CD4-positive, alpha-beta memory T cell (primary cell): Measurements from ENCODE around the gene ADCY3. TPM values are rescaled to one million over a fixed set of nuclear protein-coding genes. Genes with fewer than 3 reads are reported as not detected.

Source experiments
- CTCF ChIA-PET: fragments of 350-600 bp; sonication (Branson Sonifier 250); formaldehyde crosslinking; loops from one replicate; lab custom pipeline; 2021; ENCODE audit warnings: inconsistent platforms; ENCODE audit not compliant: partially characterized antibody; lab: Charles Lee
- POLR2A ChIA-PET: fragments of 350-600 bp; sonication (Branson Sonifier 250); formaldehyde crosslinking; loops from one replicate; lab custom pipeline; 2021; ENCODE audit not compliant: partially characterized antibody; lab: Charles Lee
- DNase-seq, 5 donors: peaks; one replicate each; pipeline versions ENCODE4 v3.0.0 to v3.0.0-alpha.2; 2020 to 2022; ENCODE audit warnings: mixed read lengths in 1 of 5
- H3K27ac ChIP-seq: one replicate; pipeline ENCODE4 v1.7.0; 2013; ENCODE audit warnings: low read depth, low read length
- H3K27me3 ChIP-seq: 2 replicates; pipeline ENCODE4 v1.7.0; 2013; ENCODE audit warnings: mild to moderate bottlenecking, low read length, moderate library complexity; ENCODE audit not compliant: insufficient read depth
- H3K36me3 ChIP-seq: 2 replicates; pipeline ENCODE4 v1.7.0; 2013; ENCODE audit warnings: mild to moderate bottlenecking, low read length, moderate library complexity; ENCODE audit not compliant: insufficient read depth
- H3K4me1 ChIP-seq: 2 replicates; pipeline ENCODE4 v1.7.0; 2013; ENCODE audit warnings: mild to moderate bottlenecking, low read length, moderate library complexity; ENCODE audit not compliant: insufficient read depth
- H3K4me3 ChIP-seq, 2 donors: one replicate each; pipeline ENCODE4 v1.7.0; 2013; ENCODE audit warnings: low read length in 2 of 2, mild to moderate bottlenecking in 1 of 2
- H3K9me3 ChIP-seq, 2 donors: one replicate each; pipeline ENCODE4 v1.7.0; 2013; ENCODE audit warnings: low read length in 2 of 2, control low read depth in 1 of 2; ENCODE audit not compliant: control insufficient read depth in 1 of 2
- H3K27ac Mint-ChIP-seq, 7 donors: one replicate each; pipeline ENCODE4 v1.8.0; 2020 to 2021; ENCODE audit warnings: mixed read lengths in 7 of 7, mild to moderate bottlenecking in 6 of 7, inconsistent platforms in 3 of 7, moderate library complexity in 3 of 7
- H3K27me3 Mint-ChIP-seq, 2 donors: one replicate each; pipeline ENCODE4 v1.8.0; 2020 to 2021; ENCODE audit warnings: mixed read lengths in 2 of 2
- H3K36me3 Mint-ChIP-seq, 2 donors: one replicate each; pipeline ENCODE4 v1.8.0; 2020 to 2021; ENCODE audit warnings: mixed read lengths in 2 of 2, inconsistent platforms in 1 of 2, mild to moderate bottlenecking in 1 of 2
- H3K4me1 Mint-ChIP-seq, 4 donors: one replicate each; pipeline ENCODE4 v1.8.0; 2020 to 2021; ENCODE audit warnings: mixed read lengths in 4 of 4, mild to moderate bottlenecking in 1 of 4
- H3K4me3 Mint-ChIP-seq, 8 donors: one replicate each; pipeline ENCODE4 v1.8.0; 2020 to 2021; ENCODE audit warnings: mixed read lengths in 8 of 8, mild to moderate bottlenecking in 7 of 8, moderate library complexity in 6 of 8, inconsistent platforms in 3 of 8
- H3K9me3 Mint-ChIP-seq, 8 donors: one replicate each; pipeline ENCODE4 v1.8.0; 2020 to 2021; ENCODE audit warnings: mixed read lengths in 8 of 8, mild to moderate bottlenecking in 5 of 8, inconsistent platforms in 3 of 8, moderate library complexity in 1 of 8
- intact Hi-C: fragments of 100-400 bp; cut with micrococcal nuclease; formaldehyde crosslinking; loops from one replicate; pipeline ENCODE4 v1.15.1; 2023
- polyA plus RNA-seq, 2 donors: library from polyadenylated mRNA; unstranded; fragments of 300-500 nt; fragmentation: Illumina TruSeq; gene quantifications; one replicate each; pipeline ENCODE4 v1.2.3, GENCODE V29; 2021
- total RNA-seq, 2 experiments: library from RNA; stranded (reverse); gene quantifications; one replicate each; pipeline ENCODE4 v1.2.3, GENCODE V29; 2021

Gene ADCY3
- total and polyA plus RNA-seq, 4 experiments from 2014 or later: 9.2 to 15.0 (median 14.8) TPM

- CTCF ChIA-PET: interaction anchor here (0.7 to 1.5 kb wide), 3 partner anchors 36 to 530 kb away, joined by 3 to 4 read pairs (median 4); no protein-coding TSS in a partner anchor
These were observed 19.3 kb upstream of the ADCY3 start for GRCh38 chr2:24939353-24939752.

GRCh38 chr2:24937236-24937635 is 17.2 kb upstream of the ADCY3 start:
- Mint-ChIP-seq H3K27ac (no peak overlapping the region), H3K4me1 (no peaks in the 10 kb centered on the region), H3K4me3 (no peak overlapping the region), H3K9me3 (no peaks in the 10 kb centered on the region), H3K27me3 (no peaks in the 10 kb centered on the region), H3K36me3 (no peaks in the 10 kb centered on the region)
- DNase-seq: no peak
- no peaks in the 10 kb centered on the region for H3K9me3 ChIP-seq
- H3K36me3 ChIP-seq: no peaks in the 10 kb centered on the region
- intact Hi-C loops: no loop called here
- POLR2A ChIA-PET: interaction anchor here (0.7 kb wide), 1 partner anchor 11 kb away, joined by 3 read pairs; no protein-coding TSS in a partner anchor
- no peaks in the 10 kb centered on the region for H3K4me1 ChIP-seq
- H3K4me3 ChIP-seq: no peak overlapping the region
- H3K27me3 ChIP-seq: no peaks in the 10 kb centered on the region
- H3K27ac ChIP-seq: no peak overlapping the region
- CTCF ChIA-PET: no interaction called here

More at GRCh38 chr2:24939353-24939752, 19.3 kb upstream of the ADCY3 start:
- Histone ChIP-seq H3K27me3 (no peaks in the 10 kb centered on the region), H3K4me1 (no peaks in the 10 kb centered on the region), H3K27ac (no peak overlapping the region), H3K36me3 (no peaks in the 10 kb centered on the region), H3K9me3 (no peaks in the 10 kb centered on the region), H3K4me3 (no peak overlapping the region)
- H3K4me1 Mint-ChIP-seq: no peaks in the 10 kb centered on the region
- H3K27ac Mint-ChIP-seq: no peak overlapping the region
- POLR2A ChIA-PET: interaction anchor here (0.6 kb wide), 1 partner anchor 77 kb away, joined by 4 read pairs; no protein-coding TSS in a partner anchor
- intact Hi-C loops: no loop called here
- no peak for DNase-seq
- no peaks in the 10 kb centered on the region for H3K27me3 Mint-ChIP-seq
- H3K4me3 Mint-ChIP-seq: no peak overlapping the region
- H3K9me3 Mint-ChIP-seq: no peaks in the 10 kb centered on the region
- no peaks in the 10 kb centered on the region for H3K36me3 Mint-ChIP-seq

GRCh38 chr2:24935145-24935544 is 15.1 kb upstream of the ADCY3 start:
- Histone ChIP-seq H3K9me3 (no peaks in the 10 kb centered on the region), H3K27me3 (no peaks in the 10 kb centered on the region), H3K4me3 (no peak overlapping the region), H3K36me3 (no peaks in the 10 kb centered on the region), H3K27ac (no peak overlapping the region), H3K4me1 (no peaks in the 10 kb centered on the region)
- no peak for DNase-seq
- intact Hi-C loops: no loop called here
- no peaks in the 10 kb centered on the region for H3K36me3 Mint-ChIP-seq
- H3K4me1 Mint-ChIP-seq: no peaks in the 10 kb centered on the region
- ChIA-PET POLR2A (interaction anchor here (1.3 kb wide), 1 partner anchor 574 kb away, joined by 3 read pairs; the partner anchor contains the start of gene ITSN2), CTCF (no interaction called here)
- no peak overlapping the region for H3K27ac Mint-ChIP-seq
- no peak overlapping the region for H3K4me3 Mint-ChIP-seq
- H3K9me3 Mint-ChIP-seq: no peaks in the 10 kb centered on the region
- H3K27me3 Mint-ChIP-seq: no peaks in the 10 kb centered on the region

GRCh38 chr2:24932715-24933114 is 12.7 kb upstream of the ADCY3 start:
- Mint-ChIP-seq H3K4me1 (peaks cover 0 to 5% (median 0%) of the 10 kb centered on the region in 4 donors), H3K9me3 (no peaks in the 10 kb centered on the region), H3K4me3 (no peak overlapping the region), H3K27ac (no peak overlapping the region), H3K36me3 (no peaks in the 10 kb centered on the region), H3K27me3 (no peaks in the 10 kb centered on the region)
- CTCF ChIA-PET: no interaction called here
- Histone ChIP-seq H3K27ac (no peak overlapping the region), H3K36me3 (no peaks in the 10 kb centered on the region), H3K27me3 (no peaks in the 10 kb centered on the region), H3K4me3 (no peak overlapping the region), H3K4me1 (no peaks in the 10 kb centered on the region), H3K9me3 (no peaks in the 10 kb centered on the region)
- POLR2A ChIA-PET: no interaction called here
- DNase-seq: no peak
- intact Hi-C loops: no loop called here

- CTCF ChIA-PET: no interaction called here
- intact Hi-C loops: no loop called here
These were observed 10.7 kb upstream of the ADCY3 start for GRCh38 chr2:24930768-24931167.

GRCh38 chr2:24929230-24929629 is 9.2 kb upstream of the ADCY3 start:
- ChIA-PET CTCF (interaction anchor here (0.7 kb wide), 1 partner anchor 46 kb away, joined by 3 read pairs; no protein-coding TSS in a partner anchor), POLR2A (no interaction called here)
- H3K9me3 ChIP-seq: no peaks in the 10 kb centered on the region
- intact Hi-C loops: no loop called here
- Mint-ChIP-seq H3K4me3 (no peak overlapping the region), H3K9me3 (no peaks in the 10 kb centered on the region), H3K27me3 (no peaks in the 10 kb centered on the region), H3K27ac (peak overlapping the region in 1 of 7 donors; percentile 36), H3K36me3 (no peaks in the 10 kb centered on the region), H3K4me1 (peaks cover 0 to 5% (median 3%) of the 10 kb centered on the region in 4 donors)
- no peaks in the 10 kb centered on the region for H3K36me3 ChIP-seq
- no peak overlapping the region for H3K27ac ChIP-seq
- no peaks in the 10 kb centered on the region for H3K27me3 ChIP-seq
- H3K4me1 ChIP-seq: peaks cover 18% of the 10 kb centered on the region
- H3K4me3 ChIP-seq: no peak overlapping the region
- DNase-seq: no peak

More at GRCh38 chr2:24930768-24931167, 10.7 kb upstream of the ADCY3 start:
- Mint-ChIP-seq H3K36me3 (no peaks in the 10 kb centered on the region), H3K9me3 (no peaks in the 10 kb centered on the region), H3K4me3 (no peak overlapping the region), H3K4me1 (peaks cover 0 to 5% (median 3%) of the 10 kb centered on the region in 4 donors), H3K27ac (no peak overlapping the region), H3K27me3 (no peaks in the 10 kb centered on the region)
- Histone ChIP-seq H3K4me1 (peaks cover 17% of the 10 kb centered on the region), H3K4me3 (no peak overlapping the region), H3K27me3 (no peaks in the 10 kb centered on the region), H3K9me3 (no peaks in the 10 kb centered on the region), H3K27ac (no peak overlapping the region), H3K36me3 (no peaks in the 10 kb centered on the region)
- POLR2A ChIA-PET: no interaction called here
- DNase-seq: no peak

- Mint-ChIP-seq H3K27ac (peak overlapping the region in 1 of 7 donors; percentile 21), H3K27me3 (no peaks in the 10 kb centered on the region), H3K9me3 (no peaks in the 10 kb centered on the region), H3K4me3 (peak overlapping the region in 1 of 8 donors; percentile 32), H3K36me3 (no peaks in the 10 kb centered on the region), H3K4me1 (peaks cover 0 to 12% (median 3%) of the 10 kb centered on the region in 4 donors)
- POLR2A ChIA-PET: no interaction called here
- no peak overlapping the region for H3K4me3 ChIP-seq
- H3K27ac ChIP-seq: no peak overlapping the region
- CTCF ChIA-PET: no interaction called here
- no peaks in the 10 kb centered on the region for H3K9me3 ChIP-seq
- no peaks in the 10 kb centered on the region for H3K36me3 ChIP-seq
- no peaks in the 10 kb centered on the region for H3K27me3 ChIP-seq
- no peak for DNase-seq
- peaks cover 18% of the 10 kb centered on the region for H3K4me1 ChIP-seq
- intact Hi-C loops: no loop called here
These were observed 8.0 kb upstream of the ADCY3 start for GRCh38 chr2:24928036-24928435.
